Endothelial cell of umbilical vein (primary cell): ENCODE results near the gene METTL8. TPM values are rescaled to one million over a fixed set of nuclear protein-coding genes. Genes with fewer than 3 reads are reported as not detected.

Source experiments
- BruUV-seq: library from RNA; stranded (reverse); fragments of 400-500 nt; replicated peaks from 2 replicates; lab custom pipeline; 2021; lab: Mats Ljungman, UMichigan
- CTCF ChIA-PET: fragments of 300-600, 350-600 bp; sonication (Branson Sonifier 250); formaldehyde crosslinking; loops from one replicate; lab custom pipeline; 2021; ENCODE audit warnings: antibody characterized with exemption, inconsistent platforms; lab: Charles Lee
- POLR2A ChIA-PET: fragments of 300-600, 350-600 bp; sonication (Branson Sonifier 250); formaldehyde crosslinking; loops from one replicate; lab custom pipeline; 2021; ENCODE audit warnings: antibody characterized with exemption, inconsistent platforms; lab: Charles Lee
- DNase-seq: peaks from one replicate; pipeline ENCODE4 v3.0.0-alpha.2; 2011; ENCODE audit warnings: low read depth, low spot score
- FAIRE-seq: peaks from 2 replicates; lab custom pipeline; 2011; peaks lifted over from hg19 to GRCh38; lab: Jason Lieb, UNC
- H2AFZ ChIP-seq: 2 replicates; pipeline ENCODE4 v1.6.0; 2012; ENCODE audit warnings: low read depth, low read length, control low read depth, inconsistent platforms
- H3K27ac ChIP-seq: 2 replicates; pipeline ENCODE4 v1.5.1; 2011; ENCODE audit warnings: low read depth, mild to moderate bottlenecking, control low read depth, low read length, moderate library complexity; ENCODE audit not compliant: insufficient read depth
- H3K27me3 ChIP-seq, 2 experiments: 2 replicates each; pipeline versions ENCODE4 v1.6.0 to v1.6.1; 2011; ENCODE audit warnings: low read length in 2 of 2, mixed read lengths in 1 of 2; ENCODE audit not compliant: control insufficient read depth in 2 of 2, insufficient read depth in 2 of 2
- H3K36me3 ChIP-seq, 2 experiments: 2 replicates in 1 of 2; 3 replicates in 1 of 2; pipeline ENCODE4 v1.5.1; 2011; ENCODE audit warnings: low read length in 2 of 2, mild to moderate bottlenecking in 1 of 2, moderate library complexity in 1 of 2; ENCODE audit not compliant: control insufficient read depth in 2 of 2, insufficient read depth in 2 of 2; ENCODE audit errors: extremely low read depth in 1 of 2
- H3K4me1 ChIP-seq: 3 replicates; pipeline ENCODE4 v1.5.1; 2011; ENCODE audit warnings: mild to moderate bottlenecking, low read length; ENCODE audit not compliant: control insufficient read depth, insufficient read depth; ENCODE audit errors: extremely low read depth
- H3K4me2 ChIP-seq: 2 replicates; pipeline ENCODE4 v1.6.1; 2011; ENCODE audit warnings: low read length, control low read depth, mixed read lengths; ENCODE audit not compliant: insufficient read depth
- H3K4me3 ChIP-seq, 3 experiments: fragments of 200-600 bp in 1 of 3; sonication (generic), shearing (Covaris generic) in 1 of 3; replicated peaks in 1 of 3; 2 replicates each; pipeline ENCODE4 v1.5.1; 2011 to 2016; ENCODE audit warnings: control low read depth in 3 of 3, low read length in 3 of 3, mild to moderate bottlenecking in 2 of 3, inconsistent platforms in 1 of 3, low read depth in 1 of 3, moderate library complexity in 1 of 3; ENCODE audit not compliant: insufficient read depth in 1 of 3
- H3K79me2 ChIP-seq: 2 replicates; pipeline ENCODE4 v1.6.0; 2012; ENCODE audit warnings: low read length, inconsistent platforms; ENCODE audit not compliant: control insufficient read depth, insufficient read depth
- H3K9ac ChIP-seq: replicated peaks from 2 replicates; pipeline ENCODE3; 2011; ENCODE audit warnings: low read length, control low read depth; ENCODE audit not compliant: insufficient read depth; ENCODE audit errors: extremely low read depth
- H3K9me1 ChIP-seq: replicated peaks from 3 replicates; pipeline ENCODE4 v1.6.0; 2011; ENCODE audit warnings: mild to moderate bottlenecking, low read length; ENCODE audit not compliant: control insufficient read depth, insufficient read depth; ENCODE audit errors: extremely low read depth
- H3K9me3 ChIP-seq: replicated peaks from 2 replicates; pipeline ENCODE4 v1.5.1; 2012; ENCODE audit warnings: low read length, inconsistent platforms; ENCODE audit not compliant: control insufficient read depth, insufficient read depth
- H4K20me1 ChIP-seq: replicated peaks from 2 replicates; pipeline ENCODE3; 2011; ENCODE audit warnings: mild to moderate bottlenecking, low read length; ENCODE audit not compliant: control insufficient read depth, insufficient read depth; ENCODE audit errors: extremely low read depth
- CTCF ChIP-seq, 2 donors: IDR thresholded peaks; 1 replicate in 1 of 2; 2 replicates in 1 of 2; pipeline ENCODE4 v1.5.1; 2011; ENCODE audit warnings: low read length in 2 of 2, mild to moderate bottlenecking in 2 of 2, moderate library complexity in 2 of 2, control low read depth in 1 of 2, inconsistent platforms in 1 of 2, low read depth in 1 of 2; ENCODE audit not compliant: insufficient read depth in 1 of 2; ENCODE audit errors: extremely low read depth in 1 of 2
- EZH2 ChIP-seq: IDR thresholded peaks from 2 replicates; pipeline ENCODE4 v1.6.1; 2012; ENCODE audit warnings: borderline replicate concordance, low read depth, mild to moderate bottlenecking, moderate library complexity, low read length, inconsistent platforms; ENCODE audit not compliant: severe bottlenecking
- FOS ChIP-seq: IDR thresholded peaks from 2 replicates; pipeline ENCODE4 v1.6.1; 2011; ENCODE audit warnings: mild to moderate bottlenecking, low read length, moderate library complexity, borderline replicate concordance; ENCODE audit not compliant: insufficient read depth
- GATA2 ChIP-seq: IDR thresholded peaks from 2 replicates; pipeline ENCODE4 v1.7.0; 2011; ENCODE audit warnings: low read depth, mild to moderate bottlenecking, moderate library complexity, mixed read lengths, low read length; ENCODE audit not compliant: insufficient read length, insufficient read depth
- JUN ChIP-seq: IDR thresholded peaks from 2 replicates; pipeline ENCODE4 v1.6.1; 2011; ENCODE audit warnings: borderline replicate concordance, low read depth; ENCODE audit not compliant: insufficient read length, insufficient read depth
- MAX ChIP-seq: IDR thresholded peaks from 2 replicates; pipeline ENCODE4 v1.6.1; 2011; ENCODE audit not compliant: insufficient read depth, insufficient read length
- MYC ChIP-seq: IDR thresholded peaks from one replicate; pipeline ENCODE4 v1.6.1; 2011; ENCODE audit warnings: mild to moderate bottlenecking, low read depth, low read length
- POLR2A ChIP-seq: IDR thresholded peaks from 2 replicates; pipeline ENCODE4 v1.6.1; 2012; ENCODE audit warnings: low read depth, mild to moderate bottlenecking, control low read depth, low read length
- POLR2AphosphoS5 ChIP-seq: IDR thresholded peaks from 2 replicates; pipeline ENCODE4 v1.6.1; 2012; ENCODE audit warnings: low read depth, mild to moderate bottlenecking, control low read depth, low read length, moderate library complexity; ENCODE audit not compliant: insufficient read depth
- dilution Hi-C: fragments of 300-500 bp; cut with MboI; formaldehyde crosslinking; loops from one replicate; pipeline ENCODE4 v1.15.0; 2019; ENCODE audit warnings: low sequenced_read_pairs; ENCODE audit not compliant: extremely low pct_ligation_motif_present
- intact Hi-C: fragments of 100-400 bp; cut with micrococcal nuclease; formaldehyde crosslinking; loops from one replicate; pipeline ENCODE4 v1.10.0; 2022
- polyA plus RNA-seq, 4 experiments: library from polyadenylated mRNA; depleted of rRNA in 3 of 4; stranded (reverse) in 3 of 4; unstranded in 1 of 4; fragments of >200 nt; gene quantifications; 2 replicates each; pipeline versions ENCODE4 v1.2.1 to v1.2.3, GENCODE V29; 2011 to 2012; ENCODE audit warnings: missing spikeins in 1 of 4
- total RNA-seq: library from RNA; stranded (reverse); gene quantifications from 2 replicates; pipeline ENCODE4 v1.2.3, GENCODE V29; 2021

The METTL8 gene
- total and polyA plus RNA-seq, 2 donors (not counting 3 experiments of a cell fraction or from before 2014, with no cell fraction given), result 7.0 to 20.2 TPM

- Histone ChIP-seq H3K27me3 (no peaks in the 10 kb centered on the region), H3K9ac (no peak overlapping the region), H3K79me2 (peaks cover 5% of the 10 kb centered on the region), H2AFZ (no peak overlapping the region), H3K4me2 (no peak overlapping the region), H3K9me3 (no peaks in the 10 kb centered on the region), H3K27ac (no peak overlapping the region), H3K9me1 (no peaks in the 10 kb centered on the region), H3K4me3 (no peak overlapping the region), H3K4me1 (no peaks in the 10 kb centered on the region), H4K20me1 (no peaks in the 10 kb centered on the region), H3K36me3 (no peaks in the 10 kb centered on the region)
- dilution Hi-C loops, result no loop called here
- DNase-seq (no peak), FAIRE-seq (no peak)
- TF ChIP-seq FOS, result no peak
- TF ChIP-seq MAX, result no peak
- no peak for TF ChIP-seq GATA2
- no peak for TF ChIP-seq POLR2A
- no peak for TF ChIP-seq POLR2AphosphoS5
- TF ChIP-seq EZH2, result no peak
- no peak for TF ChIP-seq JUN
- no peak for TF ChIP-seq MYC
- TF ChIP-seq CTCF (IDR thresholded peaks at IDR 0.05; ENCODE audit: extremely low read depth in 1 of 2, insufficient read depth in 1 of 2, low read depth in 1 of 2, low read length in 2 of 2), result no peak
- CTCF ChIA-PET, result no interaction called here
- intact Hi-C loops, result no loop called here
- no TSS peak for BruUV-seq
- POLR2A ChIA-PET, result no interaction called here
These were observed 14.5 kb downstream of the METTL8 start for GRCh38 chr2:171419333-171419732.
